ENCODE data around the gene EEF1AKMT4.

DNA sequence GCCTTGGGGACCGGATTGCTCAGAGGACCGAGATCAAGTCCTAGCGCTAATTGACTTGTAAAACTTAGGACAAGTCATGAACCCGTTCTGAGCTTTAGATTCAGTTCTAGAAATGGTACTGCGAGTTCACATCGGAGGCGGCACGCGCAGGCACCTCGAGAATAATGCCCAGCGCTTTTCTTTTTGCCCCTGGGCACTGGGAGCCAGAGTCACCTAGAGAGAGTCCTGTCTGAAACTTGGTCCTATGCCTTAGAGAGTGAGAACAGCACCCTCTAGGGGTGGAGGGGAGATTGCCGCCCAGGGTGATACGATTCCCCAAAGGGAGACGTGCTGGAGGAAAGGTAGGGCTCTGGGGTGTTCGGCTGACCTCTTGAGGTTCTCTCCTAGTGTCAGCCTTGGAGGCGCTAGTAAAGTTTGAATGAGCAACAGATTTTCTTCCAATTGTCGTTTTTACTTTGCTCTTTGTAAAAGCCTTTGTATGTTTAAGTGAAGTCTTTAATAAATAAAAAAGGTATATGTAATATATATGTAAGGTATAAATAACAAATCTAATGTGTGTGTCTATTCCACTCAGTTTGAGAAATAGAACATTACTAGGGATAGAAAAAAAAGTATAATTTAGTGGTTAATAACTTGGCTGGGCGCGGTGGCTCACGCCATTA is 826 bp downstream of the EEF1AKMT4 start:
- TF ChIP-seq POLR2A (IDR thresholded peaks at IDR 0.05): no peak
- TF ChIP-seq, protein P1, sequence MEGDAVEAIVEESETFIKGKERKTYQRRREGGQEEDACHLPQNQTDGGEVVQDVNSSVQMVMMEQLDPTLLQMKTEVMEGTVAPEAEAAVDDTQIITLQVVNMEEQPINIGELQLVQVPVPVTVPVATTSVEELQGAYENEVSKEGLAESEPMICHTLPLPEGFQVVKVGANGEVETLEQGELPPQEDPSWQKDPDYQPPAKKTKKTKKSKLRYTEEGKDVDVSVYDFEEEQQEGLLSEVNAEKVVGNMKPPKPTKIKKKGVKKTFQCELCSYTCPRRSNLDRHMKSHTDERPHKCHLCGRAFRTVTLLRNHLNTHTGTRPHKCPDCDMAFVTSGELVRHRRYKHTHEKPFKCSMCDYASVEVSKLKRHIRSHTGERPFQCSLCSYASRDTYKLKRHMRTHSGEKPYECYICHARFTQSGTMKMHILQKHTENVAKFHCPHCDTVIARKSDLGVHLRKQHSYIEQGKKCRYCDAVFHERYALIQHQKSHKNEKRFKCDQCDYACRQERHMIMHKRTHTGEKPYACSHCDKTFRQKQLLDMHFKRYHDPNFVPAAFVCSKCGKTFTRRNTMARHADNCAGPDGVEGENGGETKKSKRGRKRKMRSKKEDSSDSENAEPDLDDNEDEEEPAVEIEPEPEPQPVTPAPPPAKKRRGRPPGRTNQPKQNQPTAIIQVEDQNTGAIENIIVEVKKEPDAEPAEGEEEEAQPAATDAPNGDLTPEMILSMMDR (IDR thresholded peaks at IDR 0.05): peak; percentile 87 to 97 (median 96)
